HG03460 (cell line): ENCODE results near the gene SDR39U1.

Source experiments
- ATAC-seq: cut with Tn5 transposase; IDR thresholded peaks from one replicate; pipeline ENCODE4 v1.9.1; 2021; ENCODE audit not compliant: unreplicated experiment

Gene SDR39U1

DNA sequence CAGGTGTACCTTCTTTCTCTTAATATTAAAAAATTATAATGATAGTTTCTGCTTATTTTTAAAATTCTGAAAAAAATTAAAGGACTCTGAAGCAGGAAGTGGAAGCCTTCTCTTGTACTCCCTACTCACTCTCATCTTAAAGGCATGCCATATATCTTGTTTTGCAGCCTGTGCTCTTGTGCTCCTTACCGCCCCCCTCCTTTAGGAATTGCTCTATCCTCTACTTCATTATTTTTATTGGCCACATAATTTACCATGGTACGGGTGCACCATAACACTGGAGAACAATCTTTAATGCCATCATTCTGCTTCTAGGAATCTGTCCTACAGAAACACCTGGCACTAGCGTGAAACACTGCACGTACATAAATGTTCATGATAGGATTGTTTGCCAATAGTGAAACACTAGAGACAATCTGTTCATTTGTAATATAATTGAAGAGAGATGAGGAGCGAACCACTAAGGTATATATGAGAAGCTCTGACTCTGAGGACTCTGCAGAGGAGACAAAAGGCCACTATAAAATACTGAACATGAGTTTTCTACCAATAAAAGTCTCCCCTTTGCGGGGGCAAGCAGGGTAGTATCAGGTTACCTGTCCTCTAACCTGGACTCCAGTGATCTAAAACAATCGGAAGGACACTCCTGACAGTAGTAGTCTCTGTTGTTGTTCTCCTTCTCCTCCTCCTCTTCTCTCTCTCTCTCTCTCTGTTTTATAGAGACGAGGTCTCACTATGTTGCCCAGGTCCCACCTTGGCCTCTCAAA is 50.1 kb downstream of the SDR39U1 start:
- ATAC-seq, result no peak

DNA sequence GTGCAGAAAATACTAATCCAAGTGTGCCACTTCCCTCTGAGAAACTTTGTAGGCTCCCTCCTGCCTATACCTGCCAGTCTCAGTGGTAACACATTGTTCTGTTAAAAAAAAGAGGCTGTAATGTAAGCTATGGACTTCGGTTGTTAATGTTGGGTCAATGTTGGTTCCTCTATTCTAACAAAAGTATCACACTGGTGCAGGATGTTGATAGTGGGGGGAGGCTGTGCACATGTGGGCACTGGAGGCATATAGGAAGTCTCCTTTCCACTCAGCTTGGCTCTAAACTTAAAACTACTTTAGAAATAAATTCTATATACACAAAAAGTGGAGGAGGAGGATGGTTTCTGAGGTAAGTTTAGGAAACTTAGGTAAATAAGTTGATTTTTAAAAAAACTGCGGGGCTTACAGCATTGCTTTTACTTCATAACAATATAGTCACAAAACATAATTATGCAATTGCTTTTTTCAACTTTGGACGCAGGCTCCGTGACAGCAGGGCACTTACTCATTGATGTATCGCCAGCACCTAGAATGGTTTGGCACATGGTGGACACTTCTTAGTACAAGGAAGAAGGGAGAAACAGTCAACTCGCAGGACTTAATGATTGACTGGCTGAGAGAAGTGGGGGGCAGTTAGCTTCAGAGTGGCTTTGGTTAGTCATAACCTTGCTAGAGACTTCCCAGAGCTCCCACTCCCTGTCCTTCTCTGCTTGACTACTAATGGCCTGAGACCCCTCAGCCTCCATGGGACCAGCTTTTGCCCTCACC is 51.7 kb downstream of the SDR39U1 start:
- no peak for ATAC-seq
